ENCODE results near the gene NRXN3.

NRXN3 gene

GRCh38 chr14:78135450-78135891, 34.7 kb upstream of the NRXN3 start:
- TF ChIP-seq CTCF (IDR thresholded peaks at IDR 0.05): no peak

GRCh38 chr14:78136695-78137094, 33.5 kb upstream of the NRXN3 start:
- no peak for TF ChIP-seq CTCF (IDR thresholded peaks at IDR 0.05)

DNA sequence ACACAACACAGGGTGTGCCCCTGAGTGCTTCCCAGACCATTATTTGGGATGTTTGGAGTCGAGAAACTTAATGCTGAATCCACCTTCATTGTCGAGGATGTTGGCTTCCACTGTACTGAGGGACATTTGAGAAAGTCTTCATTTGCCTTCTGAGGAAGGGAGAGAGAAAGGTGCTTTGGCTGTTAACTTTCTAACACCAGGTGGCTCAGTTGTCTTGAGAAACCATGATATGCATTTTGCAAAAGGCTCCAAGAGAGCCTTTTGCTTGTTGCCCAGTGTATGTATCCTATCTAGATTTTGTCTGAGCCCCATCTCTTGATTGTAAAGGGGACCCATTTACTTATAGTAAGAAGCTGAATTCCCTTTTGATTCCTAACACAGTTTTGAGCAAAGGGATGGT, 28.6 kb upstream of the NRXN3 start:
- TF ChIP-seq CTCF (IDR thresholded peaks at IDR 0.05): no peak

- TF ChIP-seq CTCF (IDR thresholded peaks at IDR 0.05): no peak
Observed at GRCh38 chr14:78142998-78143397, 27.2 kb upstream of the NRXN3 start.

- TF ChIP-seq CTCF (IDR thresholded peaks at IDR 0.05): no peak
Observed at GRCh38 chr14:78143489-78144145, 26.6 kb upstream of the NRXN3 start.

- TF ChIP-seq CTCF (IDR thresholded peaks at IDR 0.05): no peak
Observed at GRCh38 chr14:78152201-78153063, 17.7 kb upstream of the NRXN3 start.

- peak; percentile 24; the same call in 1 of the 2 replicates for TF ChIP-seq CTCF (IDR thresholded peaks at IDR 0.05)
Observed at GRCh38 chr14:78153064-78153341, 17.2 kb upstream of the NRXN3 start.

All from LNCAP (cell line).